GM12878 (cell line): ENCODE measurements around the gene EEF1E1. TPM values are rescaled to one million over a fixed set of nuclear protein-coding genes. Genes with fewer than 3 reads are reported as not detected.

Experiments
- ATF2 ChIP-seq: IDR thresholded peaks from 2 replicates; pipeline ENCODE4 v1.6.1; 2012; ENCODE audit warnings: low read length, inconsistent platforms
- BCL3 ChIP-seq: IDR thresholded peaks from 2 replicates; pipeline ENCODE4 v1.6.1; 2011; ENCODE audit warnings: borderline replicate concordance, low read depth, mild to moderate bottlenecking, moderate library complexity, low read length; ENCODE audit not compliant: insufficient read depth, poor library complexity, severe bottlenecking
- BMI1 ChIP-seq: fragments of 450-650 bp; IDR thresholded peaks from 2 replicates; pipeline ENCODE4 v1.6.1; 2016; ENCODE audit warnings: mild to moderate bottlenecking, moderate library complexity, borderline replicate concordance
- CBFB ChIP-seq: IDR thresholded peaks from 2 replicates; pipeline ENCODE4 v1.6.1; 2016; ENCODE audit warnings: antibody characterized with exemption, low read depth
- CBX5 ChIP-seq: sonication (generic); IDR thresholded peaks from 2 replicates; pipeline ENCODE4 v1.6.1; 2016; ENCODE audit warnings: low read depth, moderate library complexity, mild to moderate bottlenecking, inconsistent platforms
- CHD4 ChIP-seq: fragments of 200-600 bp; sonication (generic); IDR thresholded peaks from 2 replicates; pipeline ENCODE4 v1.6.1; 2016; ENCODE audit warnings: mild to moderate bottlenecking
- CREB1 ChIP-seq: IDR thresholded peaks from 2 replicates; pipeline ENCODE4 v1.6.1; 2012; ENCODE audit warnings: low read depth, mild to moderate bottlenecking, inconsistent platforms
- CREM ChIP-seq: IDR thresholded peaks from 2 replicates; pipeline ENCODE4 v1.6.1; 2014; ENCODE audit warnings: antibody characterized with exemption, low read depth
- DPF2 ChIP-seq: fragments of 450-650 bp; IDR thresholded peaks from 2 replicates; pipeline ENCODE4 v1.6.1; 2017; ENCODE audit warnings: mild to moderate bottlenecking
- ELK1 ChIP-seq: IDR thresholded peaks from 2 replicates; pipeline ENCODE4 v1.6.1; 2012; ENCODE audit warnings: low read depth, low read length, improper control_type of control experiment
- IKZF2 ChIP-seq, 2 experiments: fragments of 450-650 bp; IDR thresholded peaks; 2 replicates each; pipeline ENCODE4 v1.6.1; 2017; ENCODE audit warnings: mild to moderate bottlenecking in 2 of 2, moderate library complexity in 2 of 2
- KDM1A ChIP-seq: fragments of 200-600 bp; sonication (generic); IDR thresholded peaks from 2 replicates; pipeline ENCODE4 v1.6.1; 2016; ENCODE audit warnings: borderline replicate concordance
- NBN ChIP-seq: fragments of 450-650 bp; IDR thresholded peaks from 2 replicates; pipeline ENCODE4 v1.6.1; 2016
- NFXL1 ChIP-seq: fragments of 450-650 bp; IDR thresholded peaks from 2 replicates; pipeline ENCODE4 v1.6.1; 2017; ENCODE audit warnings: antibody characterized with exemption, mild to moderate bottlenecking, borderline replicate concordance
- NFYA ChIP-seq: IDR thresholded peaks from 2 replicates; pipeline ENCODE4 v1.6.1; 2011; ENCODE audit warnings: low read depth, mild to moderate bottlenecking, low read length, improper control_type of control experiment, borderline replicate concordance
- NFYB ChIP-seq: IDR thresholded peaks from 2 replicates; pipeline ENCODE4 v1.6.1; 2011; ENCODE audit warnings: low read depth, mild to moderate bottlenecking, low read length, improper control_type of control experiment, moderate library complexity; ENCODE audit not compliant: insufficient read depth
- PKNOX1 ChIP-seq: fragments of 450-650 bp; IDR thresholded peaks from 2 replicates; pipeline ENCODE4 v1.6.1; 2016; ENCODE audit warnings: mild to moderate bottlenecking
- RCOR1 ChIP-seq: conservative IDR thresholded peaks from 2 replicates; pipeline ENCODE4 v1.6.1; 2012; ENCODE audit warnings: low read depth, low read length, improper control_type of control experiment
- SPI1 ChIP-seq: IDR thresholded peaks from 2 replicates; pipeline ENCODE4 v1.6.1; 2011; ENCODE audit warnings: low read depth, mild to moderate bottlenecking, low read length, moderate library complexity, borderline replicate concordance; ENCODE audit not compliant: insufficient read depth
- SREBF2 ChIP-seq: IDR thresholded peaks from 2 replicates; pipeline ENCODE4 v1.6.1; 2012; ENCODE audit warnings: mild to moderate bottlenecking, low read length
- SUPT20H ChIP-seq: IDR thresholded peaks from 2 replicates; pipeline ENCODE4 v1.6.1; 2011; ENCODE audit warnings: low read depth, mild to moderate bottlenecking, low read length, moderate library complexity, borderline replicate concordance; ENCODE audit not compliant: control insufficient read depth
- TARDBP ChIP-seq: IDR thresholded peaks from 2 replicates; pipeline ENCODE4 v1.6.1; 2016; ENCODE audit warnings: borderline replicate concordance
- TBL1XR1 ChIP-seq: IDR thresholded peaks from 2 replicates; pipeline ENCODE4 v1.6.1; 2012; ENCODE audit warnings: low read depth, low read length, improper control_type of control experiment
- TCF12 ChIP-seq: IDR thresholded peaks from 2 replicates; pipeline ENCODE4 v1.6.1; 2011; ENCODE audit warnings: low read depth, mild to moderate bottlenecking, low read length
- ZNF207 ChIP-seq: fragments of 450-650 bp; IDR thresholded peaks from 2 replicates; pipeline ENCODE4 v1.6.1; 2014; ENCODE audit warnings: antibody characterized with exemption, mild to moderate bottlenecking, borderline replicate concordance
- ZNF384 ChIP-seq: IDR thresholded peaks from 2 replicates; pipeline ENCODE4 v1.6.1; 2012; ENCODE audit warnings: low read depth, mild to moderate bottlenecking, low read length, improper control_type of control experiment, borderline replicate concordance
- polyA plus RNA-seq, 11 experiments: library from polyadenylated mRNA; depleted of rRNA in 4 of 11; unstranded in 6 of 11; stranded (reverse) in 5 of 11; fragments of >200 nt; fragmentation: Nextera tagmentation in 4 of 11; fragmentation: Illumina TruSeq in 1 of 11; extraction: Ambion mirVana in 4 of 11; extraction: Trizol in 1 of 11; gene quantifications; 1 replicate in 1 of 11; 2 replicates in 10 of 11; pipeline versions ENCODE4 v1.2.1 to v1.2.3, GENCODE V29; 2011 to 2016; ENCODE audit warnings: inconsistent platforms in 2 of 11, missing spikeins in 2 of 11, low read depth in 1 of 11
- total RNA-seq, 4 experiments: library from RNA; depleted of rRNA in 3 of 4; stranded (reverse); fragments of >200 nt in 3 of 4; fragmentation: Illumina TruSeq in 1 of 4; extraction: Trizol in 1 of 4; gene quantifications; 2 replicates each; pipeline versions ENCODE4 v1.2.1 to v1.2.3, GENCODE V29; 2013 to 2021

Gene EEF1E1
- total and polyA plus RNA-seq, 10 of the 15 experiments (the other 5 are each of a cell fraction or from before 2014, with no cell fraction given) = 55.3 to 668 (median 121) TPM

GRCh38 chr6:8063761-8064637 is 38.3 kb downstream of the EEF1E1 start, which contains the start of gene BLOC1S5 (continued):
- no peak for TF ChIP-seq SREBF2
- peak; percentile 61 for TF ChIP-seq SPI1
- peak; percentile 95 for TF ChIP-seq PKNOX1
- 0 out of 2 replicates have a peak, but pooled peaks have one; percentile 63 for TF ChIP-seq ZNF207
- 0 out of 2 replicates have a peak, but pooled peaks have one; percentile 38 for TF ChIP-seq CBX5
- no peak for TF ChIP-seq ATF2
- TF ChIP-seq ELK1 = peak; percentile 89
- TF ChIP-seq CREM = peak; percentile 99
- no peak for TF ChIP-seq CHD4
- TF ChIP-seq NFYB = no peak
- no peak for TF ChIP-seq RCOR1
- peak; percentile 99 for TF ChIP-seq CREB1
- peak; percentile 98 for TF ChIP-seq ZNF384
- peak; percentile 92; the same call in 1 of the 2 replicates for TF ChIP-seq NBN
- TF ChIP-seq TBL1XR1 = no peak
- TF ChIP-seq TCF12 = peak; percentile 34; the same call in 1 of the 2 replicates
- no peak for TF ChIP-seq BMI1
- TF ChIP-seq TARDBP = peak; percentile 79; the same call in 1 of the 2 replicates
- no peak for TF ChIP-seq NFYA
- TF ChIP-seq CBFB = peak; percentile 69; the same call in 1 of the 2 replicates
- TF ChIP-seq NFXL1 = no peak
- no peak for TF ChIP-seq SUPT20H
- peak in 1 of 2 experiments; percentile 44; a peak in 1 of 4 replicates for TF ChIP-seq IKZF2 (IDR thresholded peaks at IDR 0.05)
- no peak for TF ChIP-seq KDM1A
- TF ChIP-seq BCL3 = peak; percentile 57
- peak; percentile 77 for TF ChIP-seq DPF2
